ENCODE data around the gene OTOA. TPM values are rescaled to one million over a fixed set of nuclear protein-coding genes. Genes with fewer than 3 reads are reported as not detected.

Gene OTOA
- total RNA-seq, 1 experiment from 2014 or later = not detected

DNA sequence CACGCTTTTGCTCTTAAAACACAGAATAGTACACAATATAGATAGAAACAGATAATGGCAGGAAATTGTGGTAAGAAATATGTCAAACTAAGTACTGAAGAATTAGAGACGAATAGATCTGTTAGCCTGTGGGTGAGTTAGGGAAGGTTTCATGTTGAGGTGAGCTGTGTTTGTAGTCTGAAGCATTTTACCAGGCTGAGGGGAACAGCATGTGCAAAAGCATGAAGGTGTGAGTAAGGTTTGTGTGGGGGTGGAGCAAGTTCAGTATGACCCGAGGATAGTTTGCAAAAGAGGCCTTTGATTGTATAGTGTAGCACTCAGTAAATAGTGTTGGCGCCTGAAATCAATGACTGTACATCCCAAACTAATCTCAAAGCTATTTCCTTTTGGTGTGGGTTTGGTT is 25.2 kb upstream of the OTOA start:
- no peaks in the 10 kb centered on the region for H3K9me2 ChIP-seq (ENCODE audit: insufficient read depth)
- peak in 1 of 2 experiments; percentile 88 for DNase-seq
- peaks cover 45% of the 10 kb centered on the region for H3F3A ChIP-seq (ENCODE audit: insufficient read depth, low read depth)
- H3K4me1 ChIP-seq (replicated peaks; ENCODE audit: insufficient read depth) = peaks cover 53% of the 10 kb centered on the region
- intact Hi-C loops (cut with micrococcal nuclease; ENCODE audit: unreplicated experiment) = loop anchor here (5.0 kb wide), 1 partner anchor 41 kb away; the partner anchor contains the start of gene METTL9
- no peaks in the 10 kb centered on the region for H3K9me3 ChIP-seq (ENCODE audit: insufficient read depth, low read depth)
- peak overlapping the region; percentile 53 for H3K4me2 ChIP-seq
- no peak overlapping the region for H2AFZ ChIP-seq
- ChIA-PET CTCF (no interaction called here), POLR2A (ENCODE audit: unreplicated experiment) (interaction anchor here (0.5 to 0.6 kb wide), 2 partner anchors 29 to 48 kb away, joined by 3 to 18 read pairs; no protein-coding TSS in a partner anchor)
- no peak overlapping the region for H3K4me3 ChIP-seq
- TF ChIP-seq EZH2 (IDR thresholded peaks at IDR 0.05; ENCODE audit: low read depth) (no peak), CTCF (conservative IDR thresholded peaks at IDR 0.05) (no peak)
- peaks cover 59% of the 10 kb centered on the region for H3K79me2 ChIP-seq (ENCODE audit: low read depth)
- no peaks in the 10 kb centered on the region; the same call in 1 of the 2 replicates for H3K36me3 ChIP-seq (ENCODE audit: low read depth)
- no peaks in the 10 kb centered on the region for H3K27me3 ChIP-seq (ENCODE audit: insufficient read depth, low read depth)
- H3K27ac ChIP-seq = peak overlapping the region; percentile 75
- no TSS peak for BruUV-seq (replicated peaks)
- H4K20me1 ChIP-seq (ENCODE audit: insufficient read depth) = no peaks in the 10 kb centered on the region

DNA sequence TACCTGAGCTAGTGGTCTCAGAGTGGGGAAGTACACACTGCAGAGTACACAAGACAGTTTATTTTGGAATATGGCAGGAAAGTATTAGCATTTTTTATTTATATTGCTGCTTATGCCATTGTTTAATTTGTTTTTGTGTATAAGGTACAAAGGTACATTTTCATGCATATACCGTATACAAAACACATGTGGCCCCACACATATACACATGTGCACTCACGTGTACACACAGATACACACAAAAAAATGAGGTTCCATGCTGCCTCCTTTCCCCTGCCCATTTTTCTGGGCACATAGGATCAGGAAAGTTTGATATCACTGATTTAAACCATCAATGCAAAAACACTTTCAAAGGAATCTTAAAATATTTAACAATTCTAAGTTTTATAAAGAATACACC is 24.3 kb upstream of the OTOA start:
- no peaks in the 10 kb centered on the region for H3K9me2 ChIP-seq (ENCODE audit: insufficient read depth)
- ChIA-PET CTCF (interaction anchor here (0.6 kb wide), 1 partner anchor 49 kb away, joined by 3 read pairs; no protein-coding TSS in a partner anchor), POLR2A (ENCODE audit: unreplicated experiment) (no interaction called here)
- H3K36me3 ChIP-seq (ENCODE audit: low read depth) = no peaks in the 10 kb centered on the region; the same call in 1 of the 2 replicates
- H3K27me3 ChIP-seq (ENCODE audit: insufficient read depth, low read depth) = no peaks in the 10 kb centered on the region
- no peaks in the 10 kb centered on the region for H3K9me3 ChIP-seq (ENCODE audit: insufficient read depth, low read depth)
- peak overlapping the region; percentile 75 for H3K27ac ChIP-seq
- H3K4me1 ChIP-seq (replicated peaks; ENCODE audit: insufficient read depth) = peaks cover 44% of the 10 kb centered on the region
- H3K4me3 ChIP-seq = no peak overlapping the region
- no peak for DNase-seq
- H3K4me2 ChIP-seq = peak overlapping the region; percentile 53
- peaks cover 66% of the 10 kb centered on the region for H3K79me2 ChIP-seq (ENCODE audit: low read depth)
- H4K20me1 ChIP-seq (ENCODE audit: insufficient read depth) = no peaks in the 10 kb centered on the region
- intact Hi-C loops (cut with micrococcal nuclease; ENCODE audit: unreplicated experiment) = loop anchor here (5.0 kb wide), 1 partner anchor 42 kb away; the partner anchor contains the start of gene METTL9
- TF ChIP-seq EZH2 (IDR thresholded peaks at IDR 0.05; ENCODE audit: low read depth) (no peak), CTCF (conservative IDR thresholded peaks at IDR 0.05) (no peak)
- H3F3A ChIP-seq (ENCODE audit: insufficient read depth, low read depth) = peaks cover 45% of the 10 kb centered on the region
- no peak overlapping the region for H2AFZ ChIP-seq
- BruUV-seq (replicated peaks) = no TSS peak

DNA sequence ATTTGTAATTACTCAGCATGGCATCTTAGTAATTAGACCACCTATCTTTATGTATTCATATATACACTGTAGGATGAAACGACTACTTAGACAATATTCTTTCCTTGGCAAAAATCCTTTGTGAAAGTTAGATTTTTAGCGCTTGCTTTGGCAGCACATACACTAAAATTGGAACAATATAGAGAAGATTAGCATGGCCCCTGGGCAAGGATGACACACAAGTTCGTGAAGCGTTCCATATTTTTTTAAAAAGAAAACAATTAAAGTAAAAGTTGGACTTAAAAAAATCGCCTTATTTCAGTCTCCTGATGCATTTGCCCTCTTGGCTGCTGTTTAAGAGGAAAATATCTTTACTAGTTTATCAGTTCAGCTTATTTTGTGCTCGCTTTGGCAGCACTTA is 21.9 kb upstream of the OTOA start:
- ChIA-PET CTCF (interaction anchor here (0.6 kb wide), 1 partner anchor 123 kb away, joined by 3 read pairs; no protein-coding TSS in a partner anchor), POLR2A (ENCODE audit: unreplicated experiment) (no interaction called here)
- Histone ChIP-seq H3K4me3 (no peak overlapping the region), H3F3A (ENCODE audit: insufficient read depth, low read depth) (peaks cover 39% of the 10 kb centered on the region), H4K20me1 (ENCODE audit: insufficient read depth) (peaks cover 4% of the 10 kb centered on the region; the same call in 1 of the 2 replicates), H3K4me1 (replicated peaks; ENCODE audit: insufficient read depth) (peaks cover 31% of the 10 kb centered on the region), H3K9me3 (ENCODE audit: insufficient read depth, low read depth) (no peaks in the 10 kb centered on the region), H3K27ac (no peak overlapping the region), H3K36me3 (ENCODE audit: low read depth) (peaks cover 8% of the 10 kb centered on the region; the same call in 1 of the 2 replicates), H2AFZ (no peak overlapping the region), H3K9me2 (ENCODE audit: insufficient read depth) (no peaks in the 10 kb centered on the region), H3K27me3 (ENCODE audit: insufficient read depth, low read depth) (no peaks in the 10 kb centered on the region), H3K4me2 (no peak overlapping the region), H3K79me2 (ENCODE audit: low read depth) (peaks cover 66% of the 10 kb centered on the region)
- TF ChIP-seq EZH2 (IDR thresholded peaks at IDR 0.05; ENCODE audit: low read depth) = no peak
- no peak for TF ChIP-seq CTCF (conservative IDR thresholded peaks at IDR 0.05)
- no TSS peak for BruUV-seq (replicated peaks)
- no peak for DNase-seq
- intact Hi-C loops (cut with micrococcal nuclease; ENCODE audit: unreplicated experiment) = loop anchor here (5.0 kb wide), 1 partner anchor 1420 kb away; no protein-coding TSS in a partner anchor

Data from PC-9 (cell line).